ENCODE measurements around the gene ETF1. TPM values are rescaled to one million over a fixed set of nuclear protein-coding genes. Genes with fewer than 3 reads are reported as not detected.

The ETF1 gene
- total and polyA plus RNA-seq, 9 of the 15 experiments (the other 6 are each of a cell fraction or from before 2014, with no cell fraction given): 53.7 to 209 (median 164) TPM

DNA sequence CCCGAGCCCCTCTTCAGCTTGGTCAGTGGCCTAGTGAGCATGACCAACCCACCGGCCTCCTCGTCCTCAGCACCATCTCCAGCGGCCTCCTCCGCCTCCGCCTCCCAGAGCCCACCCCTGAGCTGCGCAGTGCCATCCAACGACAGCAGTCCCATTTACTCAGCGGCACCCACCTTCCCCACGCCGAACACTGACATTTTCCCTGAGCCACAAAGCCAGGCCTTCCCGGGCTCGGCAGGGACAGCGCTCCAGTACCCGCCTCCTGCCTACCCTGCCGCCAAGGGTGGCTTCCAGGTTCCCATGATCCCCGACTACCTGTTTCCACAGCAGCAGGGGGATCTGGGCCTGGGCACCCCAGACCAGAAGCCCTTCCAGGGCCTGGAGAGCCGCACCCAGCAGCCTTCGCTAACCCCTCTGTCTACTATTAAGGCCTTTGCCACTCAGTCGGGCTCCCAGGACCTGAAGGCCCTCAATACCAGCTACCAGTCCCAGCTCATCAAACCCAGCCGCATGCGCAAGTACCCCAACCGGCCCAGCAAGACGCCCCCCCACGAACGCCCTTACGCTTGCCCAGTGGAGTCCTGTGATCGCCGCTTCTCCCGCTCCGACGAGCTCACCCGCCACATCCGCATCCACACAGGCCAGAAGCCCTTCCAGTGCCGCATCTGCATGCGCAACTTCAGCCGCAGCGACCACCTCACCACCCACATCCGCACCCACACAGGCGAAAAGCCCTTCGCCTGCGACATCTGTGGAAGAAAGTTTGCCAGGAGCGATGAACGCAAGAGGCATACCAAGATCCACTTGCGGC is 75.9 kb downstream of the ETF1 start (continued):
- TF ChIP-seq, protein P1, sequence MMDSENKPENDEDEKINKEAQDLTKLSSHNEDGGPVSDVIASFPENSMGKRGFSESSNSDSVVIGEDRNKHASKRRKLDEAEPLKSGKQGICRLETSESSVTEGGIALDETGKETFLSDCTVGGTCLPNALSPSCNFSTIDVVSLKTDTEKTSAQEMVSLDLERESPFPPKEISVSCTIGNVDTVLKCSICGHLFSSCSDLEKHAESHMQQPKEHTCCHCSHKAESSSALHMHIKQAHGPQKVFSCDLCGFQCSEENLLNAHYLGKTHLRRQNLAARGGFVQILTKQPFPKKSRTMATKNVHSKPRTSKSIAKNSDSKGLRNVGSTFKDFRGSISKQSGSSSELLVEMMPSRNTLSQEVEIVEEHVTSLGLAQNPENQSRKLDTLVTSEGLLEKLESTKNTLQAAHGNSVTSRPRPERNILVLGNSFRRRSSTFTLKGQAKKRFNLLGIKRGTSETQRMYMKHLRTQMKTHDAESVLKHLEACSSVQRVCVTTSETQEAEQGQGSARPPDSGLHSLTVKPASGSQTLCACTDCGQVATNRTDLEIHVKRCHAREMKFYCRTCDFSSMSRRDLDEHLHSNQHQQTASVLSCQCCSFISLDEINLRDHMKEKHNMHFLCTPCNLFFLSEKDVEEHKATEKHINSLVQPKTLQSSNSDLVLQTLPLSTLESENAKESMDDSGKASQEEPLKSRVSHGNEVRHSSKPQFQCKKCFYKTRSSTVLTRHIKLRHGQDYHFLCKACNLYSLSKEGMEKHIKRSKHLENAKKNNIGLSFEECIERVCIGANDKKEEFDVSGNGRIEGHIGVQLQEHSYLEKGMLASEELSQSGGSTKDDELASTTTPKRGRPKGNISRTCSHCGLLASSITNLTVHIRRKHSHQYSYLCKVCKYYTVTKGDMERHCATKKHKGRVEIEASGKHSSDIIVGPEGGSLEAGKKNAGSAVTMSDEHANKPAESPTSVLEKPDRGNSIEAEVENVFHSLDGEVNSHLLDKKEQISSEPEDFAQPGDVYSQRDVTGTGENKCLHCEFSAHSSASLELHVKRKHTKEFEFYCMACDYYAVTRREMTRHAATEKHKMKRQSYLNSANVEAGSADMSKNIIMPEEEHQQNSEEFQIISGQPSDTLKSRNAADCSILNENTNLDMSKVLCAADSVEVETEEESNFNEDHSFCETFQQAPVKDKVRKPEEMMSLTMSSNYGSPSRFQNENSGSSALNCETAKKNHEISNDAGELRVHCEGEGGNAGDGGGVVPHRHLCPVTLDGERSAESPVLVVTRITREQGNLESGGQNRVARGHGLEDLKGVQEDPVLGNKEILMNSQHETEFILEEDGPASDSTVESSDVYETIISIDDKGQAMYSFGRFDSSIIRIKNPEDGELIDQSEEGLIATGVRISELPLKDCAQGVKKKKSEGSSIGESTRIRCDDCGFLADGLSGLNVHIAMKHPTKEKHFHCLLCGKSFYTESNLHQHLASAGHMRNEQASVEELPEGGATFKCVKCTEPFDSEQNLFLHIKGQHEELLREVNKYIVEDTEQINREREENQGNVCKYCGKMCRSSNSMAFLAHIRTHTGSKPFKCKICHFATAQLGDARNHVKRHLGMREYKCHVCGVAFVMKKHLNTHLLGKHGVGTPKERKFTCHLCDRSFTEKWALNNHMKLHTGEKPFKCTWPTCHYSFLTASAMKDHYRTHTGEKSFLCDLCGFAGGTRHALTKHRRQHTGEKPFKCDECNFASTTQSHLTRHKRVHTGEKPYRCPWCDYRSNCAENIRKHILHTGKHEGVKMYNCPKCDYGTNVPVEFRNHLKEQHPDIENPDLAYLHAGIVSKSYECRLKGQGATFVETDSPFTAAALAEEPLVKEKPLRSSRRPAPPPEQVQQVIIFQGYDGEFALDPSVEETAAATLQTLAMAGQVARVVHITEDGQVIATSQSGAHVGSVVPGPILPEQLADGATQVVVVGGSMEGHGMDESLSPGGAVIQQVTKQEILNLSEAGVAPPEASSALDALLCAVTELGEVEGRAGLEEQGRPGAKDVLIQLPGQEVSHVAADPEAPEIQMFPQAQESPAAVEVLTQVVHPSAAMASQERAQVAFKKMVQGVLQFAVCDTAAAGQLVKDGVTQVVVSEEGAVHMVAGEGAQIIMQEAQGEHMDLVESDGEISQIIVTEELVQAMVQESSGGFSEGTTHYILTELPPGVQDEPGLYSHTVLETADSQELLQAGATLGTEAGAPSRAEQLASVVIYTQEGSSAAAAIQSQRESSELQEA (IDR thresholded peaks at IDR 0.05; ENCODE audit: low read depth): no peak
- no peak for TF ChIP-seq JUNB (CRISPR knock-in tag; conservative IDR thresholded peaks at IDR 0.05)
- no peak for TF ChIP-seq ZNF699 (CRISPR knock-in tag; IDR thresholded peaks at IDR 0.05; ENCODE audit: insufficient replicate concordance)
- TF ChIP-seq TOE1 (IDR thresholded peaks at IDR 0.05; ENCODE audit: borderline replicate concordance): no peak
- TF ChIP-seq TOE1 (CRISPR knock-in tag; IDR thresholded peaks at IDR 0.05; ENCODE audit: borderline replicate concordance, low read depth): no peak
- TF ChIP-seq CBX1 (IDR thresholded peaks at IDR 0.05; ENCODE audit: low read depth): no peak; the same call in none of the 2 replicates
- TF ChIP-seq, protein P2, sequence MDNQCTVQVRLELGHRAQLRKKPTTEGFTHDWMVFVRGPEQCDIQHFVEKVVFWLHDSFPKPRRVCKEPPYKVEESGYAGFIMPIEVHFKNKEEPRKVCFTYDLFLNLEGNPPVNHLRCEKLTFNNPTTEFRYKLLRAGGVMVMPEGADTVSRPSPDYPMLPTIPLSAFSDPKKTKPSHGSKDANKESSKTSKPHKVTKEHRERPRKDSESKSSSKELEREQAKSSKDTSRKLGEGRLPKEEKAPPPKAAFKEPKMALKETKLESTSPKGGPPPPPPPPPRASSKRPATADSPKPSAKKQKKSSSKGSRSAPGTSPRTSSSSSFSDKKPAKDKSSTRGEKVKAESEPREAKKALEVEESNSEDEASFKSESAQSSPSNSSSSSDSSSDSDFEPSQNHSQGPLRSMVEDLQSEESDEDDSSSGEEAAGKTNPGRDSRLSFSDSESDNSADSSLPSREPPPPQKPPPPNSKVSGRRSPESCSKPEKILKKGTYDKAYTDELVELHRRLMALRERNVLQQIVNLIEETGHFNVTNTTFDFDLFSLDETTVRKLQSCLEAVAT (IDR thresholded peaks at IDR 0.05): peak in 1 of 2 experiments; percentile 83; a peak in 3 of 4 replicates
- peak; percentile 9 for TF ChIP-seq ZNF146 (CRISPR knock-in tag; IDR thresholded peaks at IDR 0.05; ENCODE audit: unreplicated experiment)
- no peak for TF ChIP-seq NFATC3 (IDR thresholded peaks at IDR 0.05)
- TF ChIP-seq SRSF3 (IDR thresholded peaks at IDR 0.05; ENCODE audit: insufficient read depth, low read length): peak; percentile 96
- TF ChIP-seq TAL1 (IDR thresholded peaks at IDR 0.05): no peak
- peak; percentile 12; the same call in 1 of the 2 replicates for TF ChIP-seq XRCC3 (IDR thresholded peaks at IDR 0.05)
- no peak for TF ChIP-seq E2F4 (CRISPR knock-in tag; IDR thresholded peaks at IDR 0.05; ENCODE audit: low read depth)
- TF ChIP-seq ELF2 (CRISPR knock-in tag; IDR thresholded peaks at IDR 0.05): no peak
- no peak for TF ChIP-seq TAF7 (tag; IDR thresholded peaks at IDR 0.05)
- no peak for TF ChIP-seq ILF3 (IDR thresholded peaks at IDR 0.05; ENCODE audit: borderline replicate concordance)
- TF ChIP-seq EP300 (IDR thresholded peaks at IDR 0.05; ENCODE audit: low read length): no peak
- TF ChIP-seq RBM25 (IDR thresholded peaks at IDR 0.05; ENCODE audit: low read depth, low read length, severe bottlenecking): no peak
